ENCODE results near the gene KRT8. TPM values are rescaled to one million over a fixed set of nuclear protein-coding genes. Genes with fewer than 3 reads are reported as not detected.
"Not testable (repeated sequence)": the region's sequence is repeated elsewhere in the genome, so short reads cannot be mapped to it uniquely, and the experiment has no call there.

The KRT8 gene
- total RNA-seq (under 1 TPM; 0.29 to 0.91 TPM), polyA plus RNA-seq (1 to 10 TPM in 1 of 2 donors, under 1 TPM in 1; 0.36 to 1.1 TPM)

GRCh38 chr12:52904509-52905300, at the start of gene KRT8:
Gene KRT8, minus strand, starts transcription at chr12:52905076. Its CDS starts 95 bp downstream, at chr12:52904981.
- H3K27ac ChIP-seq (ENCODE audit: low read depth, low read length); intact Hi-C loops (cut with micrococcal nuclease); POLR2A ChIA-PET (ENCODE audit: partially characterized antibody); H3K4me1 ChIP-seq (ENCODE audit: insufficient read depth, low read length); H3K9me3 ChIP-seq (ENCODE audit: control insufficient read depth in 1 of 2, low read length in 2 of 2); H3K4me1 Mint-ChIP-seq; H3K27me3 ChIP-seq (ENCODE audit: insufficient read depth, low read length); H3K4me3 ChIP-seq (ENCODE audit: low read length in 2 of 2); H3K9me3 Mint-ChIP-seq; DNase-seq; H3K36me3 ChIP-seq (ENCODE audit: insufficient read depth, low read length); H3K36me3 Mint-ChIP-seq: not testable (repeated sequence)
- H3K4me3 Mint-ChIP-seq, result peak within 1 kb of the TSS; percentile 53 to 87 (median 77)
- H3K27ac Mint-ChIP-seq, result peak within 1 kb of the TSS in 4 of 7 donors; percentile 1 to 75 (median 38)
- H3K27me3 Mint-ChIP-seq, result peaks cover 5 to 15% of the 10 kb centered on the region in 2 donors
- CTCF ChIA-PET (ENCODE audit: partially characterized antibody), result interaction anchor here (1.4 kb wide), 1 partner anchor 76 kb away, joined by 4 read pairs; no protein-coding TSS in a partner anchor

GRCh38 chr12:52953181-52953841, 48.4 kb upstream of the KRT8 start:
- Mint-ChIP-seq H3K27ac (no peak overlapping the region), H3K9me3 (no peaks in the 10 kb centered on the region), H3K36me3 (no peaks in the 10 kb centered on the region), H3K4me1 (peaks cover 4 to 15% (median 9%) of the 10 kb centered on the region in 4 donors), H3K4me3 (no peak overlapping the region), H3K27me3 (no peaks in the 10 kb centered on the region)
- Histone ChIP-seq H3K4me1 (ENCODE audit: insufficient read depth, low read length) (peaks cover 3% of the 10 kb centered on the region), H3K9me3 (ENCODE audit: control insufficient read depth in 1 of 2, low read length in 2 of 2) (no peaks in the 10 kb centered on the region), H3K27me3 (ENCODE audit: insufficient read depth, low read length) (no peaks in the 10 kb centered on the region), H3K4me3 (ENCODE audit: low read length in 2 of 2) (no peak overlapping the region), H3K36me3 (ENCODE audit: insufficient read depth, low read length) (no peaks in the 10 kb centered on the region), H3K27ac (ENCODE audit: low read depth, low read length) (no peak overlapping the region)
- ChIA-PET POLR2A (ENCODE audit: partially characterized antibody) (no interaction called here), CTCF (ENCODE audit: partially characterized antibody) (no interaction called here)
- DNase-seq, result no peak
- intact Hi-C loops (cut with micrococcal nuclease), result no loop called here

DNA sequence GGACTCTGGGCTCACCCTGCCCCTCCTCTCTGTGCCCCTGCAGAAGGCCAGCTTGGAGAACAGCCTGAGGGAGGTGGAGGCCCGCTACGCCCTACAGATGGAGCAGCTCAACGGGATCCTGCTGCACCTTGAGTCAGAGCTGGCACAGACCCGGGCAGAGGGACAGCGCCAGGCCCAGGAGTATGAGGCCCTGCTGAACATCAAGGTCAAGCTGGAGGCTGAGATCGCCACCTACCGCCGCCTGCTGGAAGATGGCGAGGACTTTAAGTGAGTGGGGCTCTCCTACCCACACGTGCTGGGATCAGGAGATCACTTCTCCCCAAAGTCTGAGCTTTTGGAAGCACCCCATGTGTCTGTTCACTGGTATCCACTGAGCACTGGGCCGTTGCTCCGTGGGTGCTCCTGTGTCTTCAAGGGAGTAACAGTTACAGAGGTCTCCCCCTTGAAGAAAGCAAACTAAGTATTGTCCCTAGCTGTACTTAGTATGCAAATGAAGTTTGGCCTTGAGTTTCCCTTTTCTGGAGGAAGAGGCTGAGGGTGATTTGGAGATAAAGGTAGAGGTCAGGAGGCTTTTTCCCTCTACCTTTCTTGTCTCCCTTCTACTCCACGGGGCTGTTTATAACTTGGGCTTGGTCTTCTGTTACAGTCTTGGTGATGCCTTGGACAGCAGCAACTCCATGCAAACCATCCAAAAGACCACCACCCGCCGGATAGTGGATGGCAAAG, 47.4 kb upstream of the KRT8 start:
- H3K27me3 Mint-ChIP-seq, result no peaks in the 10 kb centered on the region
- H3K4me1 Mint-ChIP-seq, result peaks cover 4 to 22% (median 12%) of the 10 kb centered on the region in 4 donors
- CTCF ChIA-PET (ENCODE audit: partially characterized antibody), result interaction anchor here (1.4 to 3.4 kb wide), 3 partner anchors 12 to 67 kb away, joined by 3 to 12 read pairs (median 10); no protein-coding TSS in a partner anchor
- Histone ChIP-seq H3K4me1 (ENCODE audit: insufficient read depth, low read length) (peaks cover 8% of the 10 kb centered on the region), H3K36me3 (ENCODE audit: insufficient read depth, low read length) (no peaks in the 10 kb centered on the region), H3K9me3 (ENCODE audit: control insufficient read depth in 1 of 2, low read length in 2 of 2) (no peaks in the 10 kb centered on the region), H3K27me3 (ENCODE audit: insufficient read depth, low read length) (no peaks in the 10 kb centered on the region), H3K27ac (ENCODE audit: low read depth, low read length) (no peak overlapping the region), H3K4me3 (ENCODE audit: low read length in 2 of 2) (no peak overlapping the region)
- DNase-seq, result no peak
- intact Hi-C loops (cut with micrococcal nuclease), result no loop called here
- H3K4me3 Mint-ChIP-seq, result no peak overlapping the region
- POLR2A ChIA-PET (ENCODE audit: partially characterized antibody), result no interaction called here
- H3K27ac Mint-ChIP-seq, result no peak overlapping the region
- no peaks in the 10 kb centered on the region for H3K36me3 Mint-ChIP-seq
- H3K9me3 Mint-ChIP-seq, result no peaks in the 10 kb centered on the region

- Histone ChIP-seq H3K36me3 (ENCODE audit: insufficient read depth, low read length) (no peaks in the 10 kb centered on the region), H3K27me3 (ENCODE audit: insufficient read depth, low read length) (no peaks in the 10 kb centered on the region), H3K4me3 (ENCODE audit: low read length in 2 of 2) (no peak overlapping the region), H3K27ac (ENCODE audit: low read depth, low read length) (no peak overlapping the region), H3K9me3 (ENCODE audit: control insufficient read depth in 1 of 2, low read length in 2 of 2) (no peaks in the 10 kb centered on the region), H3K4me1 (ENCODE audit: insufficient read depth, low read length) (peaks cover 8% of the 10 kb centered on the region)
- Mint-ChIP-seq H3K4me3 (peak overlapping the region in 1 of 8 donors; percentile 49), H3K4me1 (peaks cover 2 to 22% (median 12%) of the 10 kb centered on the region in 4 donors), H3K36me3 (no peaks in the 10 kb centered on the region), H3K9me3 (no peaks in the 10 kb centered on the region), H3K27ac (no peak overlapping the region), H3K27me3 (no peaks in the 10 kb centered on the region)
- ChIA-PET POLR2A (ENCODE audit: partially characterized antibody) (no interaction called here), CTCF (ENCODE audit: partially characterized antibody) (interaction anchor here (1.4 to 3.4 kb wide), 3 partner anchors 12 to 66 kb away, joined by 3 to 12 read pairs (median 10); no protein-coding TSS in a partner anchor)
- intact Hi-C loops (cut with micrococcal nuclease), result no loop called here
- no peak for DNase-seq
Observed at GRCh38 chr12:52951640-52952039, 46.8 kb upstream of the KRT8 start.

- H3K4me3 ChIP-seq (ENCODE audit: low read length in 2 of 2), result no peak overlapping the region
- H3K4me3 Mint-ChIP-seq, result peak overlapping the region in 1 of 8 donors; percentile 54
- H3K36me3 Mint-ChIP-seq, result no peaks in the 10 kb centered on the region
- DNase-seq, result no peak
- no peaks in the 10 kb centered on the region for H3K36me3 ChIP-seq (ENCODE audit: insufficient read depth, low read length)
- no peaks in the 10 kb centered on the region for H3K27me3 ChIP-seq (ENCODE audit: insufficient read depth, low read length)
- POLR2A ChIA-PET (ENCODE audit: partially characterized antibody), result no interaction called here
- H3K27ac Mint-ChIP-seq, result peak overlapping the region in 2 of 7 donors; percentile 11 to 31
- H3K4me1 Mint-ChIP-seq, result peaks cover 2 to 22% (median 12%) of the 10 kb centered on the region in 4 donors
- H3K4me1 ChIP-seq (ENCODE audit: insufficient read depth, low read length), result peaks cover 8% of the 10 kb centered on the region
- intact Hi-C loops (cut with micrococcal nuclease), result no loop called here
- no peaks in the 10 kb centered on the region for H3K9me3 Mint-ChIP-seq
- H3K9me3 ChIP-seq (ENCODE audit: control insufficient read depth in 1 of 2, low read length in 2 of 2), result no peaks in the 10 kb centered on the region
- no peak overlapping the region for H3K27ac ChIP-seq (ENCODE audit: low read depth, low read length)
- no peaks in the 10 kb centered on the region for H3K27me3 Mint-ChIP-seq
- CTCF ChIA-PET (ENCODE audit: partially characterized antibody), result interaction anchor here (1.4 to 3.4 kb wide), 3 partner anchors 11 to 66 kb away, joined by 3 to 12 read pairs (median 10); no protein-coding TSS in a partner anchor
Observed at GRCh38 chr12:52951126-52951525, 46.2 kb upstream of the KRT8 start.

DNA sequence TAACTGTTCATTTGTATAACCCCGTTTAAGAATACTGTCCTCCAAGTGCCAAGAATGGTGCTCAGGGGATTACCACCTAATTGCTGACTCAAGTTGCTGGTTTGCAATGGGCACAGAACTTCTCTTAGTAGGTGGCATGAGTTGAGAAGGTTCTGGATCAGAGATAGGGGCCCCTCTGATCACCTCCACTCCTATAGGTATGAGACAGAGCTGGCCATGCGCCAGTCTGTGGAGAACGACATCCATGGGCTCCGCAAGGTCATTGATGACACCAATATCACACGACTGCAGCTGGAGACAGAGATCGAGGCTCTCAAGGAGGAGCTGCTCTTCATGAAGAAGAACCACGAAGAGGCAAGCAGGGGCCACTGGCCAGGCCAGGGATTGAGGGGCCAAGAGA, 45.7 kb upstream of the KRT8 start:
- ChIA-PET CTCF (ENCODE audit: partially characterized antibody) (interaction anchor here (1.4 to 3.4 kb wide), 3 partner anchors 11 to 65 kb away, joined by 3 to 12 read pairs (median 10); no protein-coding TSS in a partner anchor), POLR2A (ENCODE audit: partially characterized antibody) (no interaction called here)
- Histone ChIP-seq H3K4me1 (ENCODE audit: insufficient read depth, low read length) (peaks cover 8% of the 10 kb centered on the region), H3K9me3 (ENCODE audit: control insufficient read depth in 1 of 2, low read length in 2 of 2) (no peaks in the 10 kb centered on the region), H3K4me3 (ENCODE audit: low read length in 2 of 2) (no peak overlapping the region), H3K27ac (ENCODE audit: low read depth, low read length) (no peak overlapping the region), H3K27me3 (ENCODE audit: insufficient read depth, low read length) (no peaks in the 10 kb centered on the region), H3K36me3 (ENCODE audit: insufficient read depth, low read length) (no peaks in the 10 kb centered on the region)
- Mint-ChIP-seq H3K27ac (peak overlapping the region in 2 of 7 donors; percentile 43 to 64), H3K27me3 (no peaks in the 10 kb centered on the region), H3K36me3 (no peaks in the 10 kb centered on the region), H3K4me3 (peak overlapping the region in 5 of 8 donors; percentile 8 to 54 (median 19)), H3K4me1 (peaks cover 2 to 22% (median 12%) of the 10 kb centered on the region in 4 donors), H3K9me3 (no peaks in the 10 kb centered on the region)
- intact Hi-C loops (cut with micrococcal nuclease), result no loop called here
- no peak for DNase-seq

Data from CD4-positive, alpha-beta memory T cell (primary cell).